Mammary epithelial cell (primary cell): Measurements from ENCODE around the gene LGR6.

ENCODE experiments used
- CTCF ChIP-seq, 2 donors: IDR thresholded peaks in 1 of 2; conservative IDR thresholded peaks in 1 of 2; 2 replicates each; pipeline ENCODE4 v1.5.1; 2011 to 2012; ENCODE audit warnings: inconsistent platforms in 2 of 2, low read length in 2 of 2, mild to moderate bottlenecking in 2 of 2, control low read depth in 1 of 2, low read depth in 1 of 2; ENCODE audit not compliant: insufficient read depth in 1 of 2; ENCODE audit errors: extremely low read depth in 1 of 2
- EZH2 ChIP-seq: IDR thresholded peaks from 2 replicates; pipeline ENCODE4 v1.6.1; 2012; ENCODE audit warnings: low read length, inconsistent platforms, borderline replicate concordance

GRCh38 chr1:202266061-202266765, 72.6 kb downstream of the LGR6 start:
- TF ChIP-seq CTCF (conservative IDR thresholded peaks at IDR 0.05 in 1 of 2, IDR thresholded peaks at IDR 0.05 in 1 of 2; ENCODE audit: extremely low read depth in 1 of 2, insufficient read depth in 1 of 2, low read depth in 1 of 2, low read length in 2 of 2) (no peak), EZH2 (no peak)
